Hepatocyte (in vitro differentiated cells): Measurements from ENCODE around the gene ERGIC1. TPM values are rescaled to one million over a fixed set of nuclear protein-coding genes. Genes with fewer than 3 reads are reported as not detected.

Experiments used
- DNase-seq: peaks from one replicate; pipeline ENCODE4 v3.0.0-alpha.2; 2016; ENCODE audit warnings: low spot score
- H2AFZ ChIP-seq: fragments of 200-600 bp; sonication (generic); 2 replicates; pipeline ENCODE4 v1.6.0; 2016; ENCODE audit warnings: antibody characterized with exemption, mild to moderate bottlenecking
- H3K27ac ChIP-seq: fragments of 200-600 bp; sonication (generic); 2 replicates; pipeline ENCODE4 v1.5.1; 2016; ENCODE audit warnings: mild to moderate bottlenecking
- H3K27me3 ChIP-seq: fragments of 200-600 bp; sonication (generic); 2 replicates; pipeline ENCODE4 v1.6.1; 2016
- H3K36me3 ChIP-seq: fragments of 200-600 bp; sonication (generic); replicated peaks from 2 replicates; pipeline ENCODE4 v1.5.1; 2016; ENCODE audit warnings: low read depth; ENCODE audit not compliant: insufficient read depth
- H3K4me1 ChIP-seq: fragments of 200-600 bp; sonication (generic); 2 replicates; pipeline ENCODE4 v1.5.1; 2016; ENCODE audit warnings: mild to moderate bottlenecking, moderate library complexity; ENCODE audit not compliant: insufficient read depth
- H3K4me2 ChIP-seq: fragments of 200-600 bp; sonication (generic); 2 replicates; pipeline ENCODE4 v1.6.0; 2016
- H3K4me3 ChIP-seq: fragments of 200-600 bp; sonication (generic); 2 replicates; pipeline ENCODE4 v1.5.1; 2016; ENCODE audit warnings: mild to moderate bottlenecking
- H3K79me2 ChIP-seq: fragments of 200-600 bp; sonication (generic); 2 replicates; pipeline ENCODE4 v1.6.0; 2017; ENCODE audit warnings: mild to moderate bottlenecking
- H3K9me2 ChIP-seq: fragments of 200-600 bp; sonication (generic); replicated peaks from 2 replicates; pipeline ENCODE4 v1.6.0; 2017; ENCODE audit warnings: mild to moderate bottlenecking; ENCODE audit not compliant: insufficient read depth
- H3K9me3 ChIP-seq: fragments of 200-600 bp; sonication (generic); 2 replicates; pipeline ENCODE4 v1.5.1; 2016; ENCODE audit warnings: low read depth, mild to moderate bottlenecking
- H4K20me1 ChIP-seq: fragments of 200-600 bp; sonication (generic); 2 replicates; pipeline ENCODE4 v1.6.0; 2016; ENCODE audit warnings: mild to moderate bottlenecking; ENCODE audit not compliant: insufficient read depth, poor library complexity, severe bottlenecking
- CTCF ChIP-seq: fragments of 200-600 bp; sonication (generic); IDR thresholded peaks from 2 replicates; pipeline ENCODE4 v1.5.1; 2016; ENCODE audit warnings: antibody characterized with exemption, mild to moderate bottlenecking; ENCODE audit not compliant: poor library complexity
- EZH2 ChIP-seq: fragments of 200-600 bp; sonication (generic); IDR thresholded peaks from 2 replicates; pipeline ENCODE4 v1.6.1; 2016; ENCODE audit warnings: antibody characterized with exemption, mild to moderate bottlenecking, borderline replicate concordance
- EZH2phosphoT487 ChIP-seq: fragments of 200-600 bp; sonication (generic); IDR thresholded peaks from one replicate; pipeline ENCODE4 v1.6.1; 2018; ENCODE audit warnings: antibody characterized with exemption, mild to moderate bottlenecking, low read depth, moderate library complexity; ENCODE audit not compliant: unreplicated experiment, severe bottlenecking
- WGBS: methylation state at CpG from one replicate; pipeline ENCODE4 v1.1.6; 2016; ENCODE audit warnings: low lambda C conversion rate; ENCODE audit errors: missing lambda C conversion rate; 5-methylcytosine and 5-hydroxymethylcytosine counted together
- polyA plus RNA-seq: library from polyadenylated mRNA; unstranded; fragments of >200 nt; fragmentation: Nextera tagmentation; extraction: Ambion mirVana; gene quantifications from 2 replicates; pipeline ENCODE4 v1.2.1, GENCODE V29; 2016
- total RNA-seq: library from RNA; depleted of rRNA; stranded (reverse); fragments of >200 nt; gene quantifications from 2 replicates; pipeline ENCODE4 v1.2.3, GENCODE V29; 2014

The ERGIC1 gene
- total and polyA plus RNA-seq, 2 experiments from 2014 or later: 39.1 to 107 TPM

- H3K4me2 ChIP-seq: no peak overlapping the region
Measured at GRCh38 chr5:172853355-172853975, 19.4 kb downstream of the ERGIC1 start.

GRCh38 chr5:172854451-172854871 lies 20.4 kb downstream of the ERGIC1 start:
- Histone ChIP-seq H3K27me3 (no peaks in the 10 kb centered on the region), H3K27ac (peak overlapping the region; percentile 70), H3K4me1 (peaks cover 28% of the 10 kb centered on the region), H2AFZ (no peak overlapping the region), H3K9me2 (no peaks in the 10 kb centered on the region), H3K79me2 (peaks cover 80% of the 10 kb centered on the region), H4K20me1 (no peaks in the 10 kb centered on the region), H3K36me3 (no peaks in the 10 kb centered on the region), H3K9me3 (no peaks in the 10 kb centered on the region), H3K4me2 (no peak overlapping the region), H3K4me3 (no peak overlapping the region)
- TF ChIP-seq EZH2: no peak
- no peak for TF ChIP-seq CTCF
- no peak for TF ChIP-seq EZH2phosphoT487
- DNase-seq: no peak
- 83% methylated on average over 12 of the region's 12 CpGs for WGBS

More at GRCh38 chr5:172853355-172853975, 19.4 kb downstream of the ERGIC1 start:
- TF ChIP-seq EZH2 (no peak), EZH2phosphoT487 (no peak), CTCF (no peak)
- Histone ChIP-seq H3K4me3 (no peak overlapping the region), H3K9me2 (no peaks in the 10 kb centered on the region), H2AFZ (no peak overlapping the region), H3K36me3 (no peaks in the 10 kb centered on the region), H3K4me1 (peaks cover 23% of the 10 kb centered on the region), H3K27me3 (no peaks in the 10 kb centered on the region), H4K20me1 (no peaks in the 10 kb centered on the region), H3K79me2 (peaks cover 90% of the 10 kb centered on the region), H3K27ac (peak overlapping the region; percentile 73), H3K9me3 (no peaks in the 10 kb centered on the region)
- WGBS: 89% methylated on average over 8 of the region's 8 CpGs
- DNase-seq: no peak

- peaks cover 33% of the 10 kb centered on the region for H3K4me1 ChIP-seq
- H4K20me1 ChIP-seq: no peaks in the 10 kb centered on the region
Measured at GRCh38 chr5:172854971-172855370, 20.9 kb downstream of the ERGIC1 start.

More at GRCh38 chr5:172854971-172855370, 20.9 kb downstream of the ERGIC1 start:
- WGBS: 90% methylated on average over 5 of the region's 5 CpGs
- Histone ChIP-seq H3K4me2 (no peak overlapping the region), H2AFZ (no peak overlapping the region), H3K27me3 (no peaks in the 10 kb centered on the region), H3K27ac (peak overlapping the region; percentile 70), H3K9me2 (no peaks in the 10 kb centered on the region), H3K4me3 (no peak overlapping the region), H3K9me3 (no peaks in the 10 kb centered on the region), H3K79me2 (peaks cover 79% of the 10 kb centered on the region), H3K36me3 (no peaks in the 10 kb centered on the region)
- no peak for DNase-seq
- TF ChIP-seq EZH2phosphoT487 (no peak), CTCF (no peak), EZH2 (no peak)
